ENCODE data around the gene OR9Q1. TPM values are rescaled to one million over a fixed set of nuclear protein-coding genes. Genes with fewer than 3 reads are reported as not detected.

OR9Q1 gene
- total RNA-seq, 1 donor: not detected

- no peak overlapping the region for H3K4me3 ChIP-seq (ENCODE audit: insufficient read depth, low read length)
- no peak overlapping the region for H2AFZ ChIP-seq (ENCODE audit: low read length)
- H3K4me2 ChIP-seq (ENCODE audit: insufficient read depth, low read length): no peak overlapping the region
- H3K9me3 ChIP-seq (ENCODE audit: low read depth, low read length): no peaks in the 10 kb centered on the region
- no peaks in the 10 kb centered on the region for H3K79me2 ChIP-seq (ENCODE audit: insufficient read depth, low read length)
- no peaks in the 10 kb centered on the region for H3K4me1 ChIP-seq (ENCODE audit: insufficient read depth, low read length)
- H3K27me3 ChIP-seq (ENCODE audit: insufficient read depth, low read length): no peaks in the 10 kb centered on the region
- no peaks in the 10 kb centered on the region for H3K36me3 ChIP-seq (ENCODE audit: insufficient read depth, low read length)
- no peak overlapping the region for H3K27ac ChIP-seq (ENCODE audit: low read depth, low read length)
- DNase-seq (ENCODE audit: insufficient read length, low spot score, missing footprints): no peak
- H4K20me1 ChIP-seq (ENCODE audit: insufficient read depth, low read length): no peaks in the 10 kb centered on the region
- TF ChIP-seq CTCF (IDR thresholded peaks at IDR 0.05; ENCODE audit: extremely low read depth, low read depth, low read length): no peak
Measured at GRCh38 chr11:58179648-58180047, 156.0 kb downstream of the OR9Q1 start.

- Histone ChIP-seq H3K27ac (ENCODE audit: low read depth, low read length) (no peak overlapping the region), H3K79me2 (ENCODE audit: insufficient read depth, low read length) (no peaks in the 10 kb centered on the region), H3K4me2 (ENCODE audit: insufficient read depth, low read length) (no peak overlapping the region), H2AFZ (ENCODE audit: low read length) (no peak overlapping the region), H3K27me3 (ENCODE audit: insufficient read depth, low read length) (no peaks in the 10 kb centered on the region), H4K20me1 (ENCODE audit: insufficient read depth, low read length) (no peaks in the 10 kb centered on the region), H3K4me1 (ENCODE audit: insufficient read depth, low read length) (no peaks in the 10 kb centered on the region), H3K36me3 (ENCODE audit: insufficient read depth, low read length) (no peaks in the 10 kb centered on the region), H3K4me3 (ENCODE audit: insufficient read depth, low read length) (no peak overlapping the region), H3K9me3 (ENCODE audit: low read depth, low read length) (no peaks in the 10 kb centered on the region)
- DNase-seq (ENCODE audit: insufficient read length, low spot score, missing footprints): no peak
- TF ChIP-seq CTCF (IDR thresholded peaks at IDR 0.05; ENCODE audit: extremely low read depth, low read depth, low read length): no peak
Measured at GRCh38 chr11:58186938-58187337, 163.3 kb downstream of the OR9Q1 start.

GRCh38 chr11:58188770-58189169, 165.1 kb downstream of the OR9Q1 start, which contains the start of gene OR9Q2:
TSS of gene OR9Q2 (plus strand) at chr11:58189070. CDS start at chr11:58190491, 1,421 bp downstream.
- Histone ChIP-seq H4K20me1 (ENCODE audit: insufficient read depth, low read length) (no peaks in the 10 kb centered on the region), H3K79me2 (ENCODE audit: insufficient read depth, low read length) (no peaks in the 10 kb centered on the region), H3K36me3 (ENCODE audit: insufficient read depth, low read length) (no peaks in the 10 kb centered on the region), H3K4me3 (ENCODE audit: insufficient read depth, low read length) (no peak within 1 kb of the TSS), H3K9me3 (ENCODE audit: low read depth, low read length) (no peaks in the 10 kb centered on the region), H3K4me2 (ENCODE audit: insufficient read depth, low read length) (no peak within 1 kb of the TSS), H3K27ac (ENCODE audit: low read depth, low read length) (no peak within 1 kb of the TSS), H3K27me3 (ENCODE audit: insufficient read depth, low read length) (no peaks in the 10 kb centered on the region), H3K4me1 (ENCODE audit: insufficient read depth, low read length) (no peaks in the 10 kb centered on the region), H2AFZ (ENCODE audit: low read length) (no peak within 1 kb of the TSS)
- DNase-seq (ENCODE audit: insufficient read length, low spot score, missing footprints): peak; percentile 41
- no peak for TF ChIP-seq CTCF (IDR thresholded peaks at IDR 0.05; ENCODE audit: extremely low read depth, low read depth, low read length)

DNA sequence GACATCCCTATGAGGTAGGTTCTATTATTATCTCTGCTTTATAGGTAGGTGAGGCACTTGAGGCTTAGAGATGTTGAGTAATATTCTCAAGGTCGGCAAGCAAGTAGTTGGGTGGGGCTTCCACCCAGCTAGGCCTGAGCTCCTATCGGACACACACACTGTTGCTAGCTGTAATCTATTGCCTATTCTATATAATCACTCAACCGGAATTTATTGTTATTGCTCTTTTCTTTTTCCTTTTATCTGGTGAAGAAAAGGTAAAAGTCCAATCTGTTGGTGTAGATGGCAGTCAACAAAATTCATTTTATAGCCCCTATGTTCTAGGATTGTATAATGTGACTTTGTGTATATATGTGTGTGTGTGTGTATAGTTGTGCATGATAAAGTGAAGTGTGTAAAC, 168.5 kb downstream of the OR9Q1 start:
- Histone ChIP-seq H3K36me3 (ENCODE audit: insufficient read depth, low read length) (no peaks in the 10 kb centered on the region), H3K79me2 (ENCODE audit: insufficient read depth, low read length) (no peaks in the 10 kb centered on the region), H4K20me1 (ENCODE audit: insufficient read depth, low read length) (no peaks in the 10 kb centered on the region), H3K27me3 (ENCODE audit: insufficient read depth, low read length) (no peaks in the 10 kb centered on the region), H3K4me3 (ENCODE audit: insufficient read depth, low read length) (no peak overlapping the region), H3K4me1 (ENCODE audit: insufficient read depth, low read length) (no peaks in the 10 kb centered on the region), H3K4me2 (ENCODE audit: insufficient read depth, low read length) (no peak overlapping the region), H3K27ac (ENCODE audit: low read depth, low read length) (no peak overlapping the region), H2AFZ (ENCODE audit: low read length) (no peak overlapping the region), H3K9me3 (ENCODE audit: low read depth, low read length) (no peaks in the 10 kb centered on the region)
- no peak for TF ChIP-seq CTCF (IDR thresholded peaks at IDR 0.05; ENCODE audit: extremely low read depth, low read depth, low read length)
- no peak for DNase-seq (ENCODE audit: insufficient read length, low spot score, missing footprints)
